Sigmoid colon (tissue), 7 donors: Measurements from ENCODE around the gene SERPINA5. TPM values are rescaled to one million over a fixed set of nuclear protein-coding genes. Genes with fewer than 3 reads are reported as not detected.

Experiments used
- DNase-seq: peaks from one replicate; pipeline ENCODE4 v3.0.0-alpha.2; 2019
- H3K27ac ChIP-seq, 4 donors: fragments of 200-600 bp; sonication (generic); one replicate each; pipeline ENCODE4 v1.5.1; 2016 to 2019; ENCODE audit warnings: mild to moderate bottlenecking in 1 of 4
- H3K27me3 ChIP-seq, 3 donors: fragments of 200-600 bp; sonication (generic); one replicate each; pipeline ENCODE4 v1.5.1; 2019; ENCODE audit warnings: mild to moderate bottlenecking in 1 of 3
- H3K36me3 ChIP-seq, 4 donors: fragments of 200-600 bp; sonication (generic); one replicate each; pipeline ENCODE4 v1.5.1; 2016 to 2019
- H3K4me1 ChIP-seq, 4 donors: fragments of 200-600 bp; sonication (generic); one replicate each; pipeline ENCODE4 v1.5.1; 2017 to 2019
- H3K4me3 ChIP-seq, 4 donors: fragments of 200-600 bp; sonication (generic); one replicate each; pipeline ENCODE4 v1.5.1; 2017 to 2019; ENCODE audit warnings: mild to moderate bottlenecking in 2 of 4, moderate library complexity in 1 of 4
- H3K9me3 ChIP-seq, 4 donors: fragments of 200-600 bp in 3 of 4; sonication (generic) in 3 of 4; one replicate each; pipeline versions ENCODE4 v1.5.1 to v1.6.1; 2013 to 2019
- CTCF ChIP-seq, 4 experiments: fragments of 450-650 bp in 3 of 4; fragments of 200-600 bp in 1 of 4; IDR thresholded peaks; one replicate each; pipeline ENCODE4 v1.5.1; 2016 to 2019; ENCODE audit warnings: antibody characterized with exemption in 4 of 4, mild to moderate bottlenecking in 3 of 4, moderate library complexity in 2 of 4
- EP300 ChIP-seq, 4 donors: sonication (generic); formaldehyde crosslinking; IDR thresholded peaks; one replicate each; pipeline ENCODE4 v1.6.1; 2017; ENCODE audit warnings: antibody characterized with exemption in 4 of 4
- POLR2A ChIP-seq, 2 donors: fragments of 450-650 bp; IDR thresholded peaks; one replicate each; pipeline ENCODE4 v1.6.1; 2016; ENCODE audit warnings: antibody characterized with exemption in 2 of 2, mild to moderate bottlenecking in 2 of 2, moderate library complexity in 2 of 2
- POLR2AphosphoS5 ChIP-seq, 4 donors: sonication (generic); formaldehyde crosslinking; IDR thresholded peaks; one replicate each; pipeline ENCODE4 v1.6.1; 2017; ENCODE audit warnings: antibody characterized with exemption in 4 of 4
- WGBS, 2 donors: extraction: QIAGEN DNeasy Blood & Tissue Kit; methylation state at CpG; one replicate each; pipeline ENCODE4 v1.1.7; 2013; 5-methylcytosine and 5-hydroxymethylcytosine counted together
- intact Hi-C: fragments of 100-400 bp; cut with DNase I; formaldehyde crosslinking; loops from one replicate; pipeline ENCODE4 v1.15.1; 2023
- polyA plus RNA-seq, 3 donors: library from polyadenylated mRNA; stranded (reverse); fragments of 200-250 nt; gene quantifications; one replicate each; pipeline ENCODE4 v1.2.3, GENCODE V29; 2013
- total RNA-seq, 4 donors: library from RNA; depleted of rRNA; stranded (reverse); fragments of >200 nt; gene quantifications; one replicate each; pipeline ENCODE4 v1.1.0, GENCODE V29; 2016
- donor health status: healthy with polysubstance abuse.
- donor health status: Bipolar disorder and iron deficiency.
- donor health status: healthy.

The SERPINA5 gene
- total and polyA plus RNA-seq, 7 donors, result 0.69 to 9.3 (median 3.2) TPM; not detected in 1

- Histone ChIP-seq H3K27ac (no peak overlapping the region), H3K4me3 (no peak overlapping the region), H3K36me3 (no peaks in the 10 kb centered on the region), H3K4me1 (no peaks in the 10 kb centered on the region), H3K27me3 (no peaks in the 10 kb centered on the region), H3K9me3 (no peaks in the 10 kb centered on the region)
- WGBS, 2 donors, result 85 to 90% methylated on average over 9 of the region's 9 CpGs
- intact Hi-C loops, result no loop called here
- DNase-seq, result no peak
- TF ChIP-seq POLR2AphosphoS5 (IDR thresholded peaks at IDR 0.05) (no peak), CTCF (IDR thresholded peaks at IDR 0.05) (no peak), POLR2A (IDR thresholded peaks at IDR 0.05) (no peak), EP300 (IDR thresholded peaks at IDR 0.05) (no peak)
Measured at GRCh38 chr14:94559638-94560290, 21.5 kb upstream of the SERPINA5 start.

GRCh38 chr14:94560291-94560665 is 20.9 kb upstream of the SERPINA5 start:
- no peaks in the 10 kb centered on the region for H3K4me1 ChIP-seq
- H3K9me3 ChIP-seq, result no peaks in the 10 kb centered on the region
- no peaks in the 10 kb centered on the region for H3K27me3 ChIP-seq
- H3K27ac ChIP-seq, result no peak overlapping the region
- intact Hi-C loops, result no loop called here
- WGBS, 2 donors, result 75 to 82% methylated on average over 3 of the region's 3 CpGs
- H3K36me3 ChIP-seq, result no peaks in the 10 kb centered on the region
- no peak overlapping the region for H3K4me3 ChIP-seq
- TF ChIP-seq CTCF (IDR thresholded peaks at IDR 0.05) (no peak), POLR2AphosphoS5 (IDR thresholded peaks at IDR 0.05) (no peak), EP300 (IDR thresholded peaks at IDR 0.05) (no peak), POLR2A (IDR thresholded peaks at IDR 0.05) (no peak)
- DNase-seq, result no peak

- no peak for TF ChIP-seq POLR2A (IDR thresholded peaks at IDR 0.05)
- no peak for TF ChIP-seq POLR2AphosphoS5 (IDR thresholded peaks at IDR 0.05)
- no peak for TF ChIP-seq EP300 (IDR thresholded peaks at IDR 0.05)
- TF ChIP-seq CTCF (IDR thresholded peaks at IDR 0.05), result no peak
- H3K4me1 ChIP-seq, result no peaks in the 10 kb centered on the region
- H3K9me3 ChIP-seq, result no peaks in the 10 kb centered on the region
- H3K27me3 ChIP-seq, result no peaks in the 10 kb centered on the region
- H3K27ac ChIP-seq, result no peak within 1 kb of the TSS
- no peak within 1 kb of the TSS for H3K4me3 ChIP-seq
- H3K36me3 ChIP-seq, result no peaks in the 10 kb centered on the region
- DNase-seq, result no peak
- 77 to 84% methylated on average over 11 of the region's 11 CpGs for WGBS, 2 donors
- intact Hi-C loops, result no loop called here
Measured at GRCh38 chr14:94560751-94561655, 20.2 kb upstream of the SERPINA5 start, which contains the start of gene SERPINA4. Gene SERPINA4 (plus strand): TSS chr14:94561442. CDS start chr14:94563483, 2,041 bp downstream.

- Histone ChIP-seq H3K27ac (no peak overlapping the region), H3K4me1 (no peaks in the 10 kb centered on the region), H3K4me3 (no peak overlapping the region), H3K27me3 (no peaks in the 10 kb centered on the region), H3K9me3 (no peaks in the 10 kb centered on the region), H3K36me3 (no peaks in the 10 kb centered on the region)
- TF ChIP-seq EP300 (IDR thresholded peaks at IDR 0.05) (no peak), POLR2AphosphoS5 (IDR thresholded peaks at IDR 0.05) (no peak), CTCF (IDR thresholded peaks at IDR 0.05) (no peak), POLR2A (IDR thresholded peaks at IDR 0.05) (no peak)
- intact Hi-C loops, result no loop called here
- 86 to 87% methylated on average over 7 of the region's 7 CpGs for WGBS, 2 donors
- DNase-seq, result no peak
Measured at GRCh38 chr14:94561656-94562010, 19.6 kb upstream of the SERPINA5 start.
